GM19467 (cell line): Measurements from ENCODE around the gene GALNT13.

Source experiments
- ATAC-seq: cut with Tn5 transposase; IDR thresholded peaks from one replicate; pipeline ENCODE4 v1.9.1; 2021; ENCODE audit warnings: mild to moderate bottlenecking, moderate library complexity; ENCODE audit not compliant: unreplicated experiment

GALNT13 gene

DNA sequence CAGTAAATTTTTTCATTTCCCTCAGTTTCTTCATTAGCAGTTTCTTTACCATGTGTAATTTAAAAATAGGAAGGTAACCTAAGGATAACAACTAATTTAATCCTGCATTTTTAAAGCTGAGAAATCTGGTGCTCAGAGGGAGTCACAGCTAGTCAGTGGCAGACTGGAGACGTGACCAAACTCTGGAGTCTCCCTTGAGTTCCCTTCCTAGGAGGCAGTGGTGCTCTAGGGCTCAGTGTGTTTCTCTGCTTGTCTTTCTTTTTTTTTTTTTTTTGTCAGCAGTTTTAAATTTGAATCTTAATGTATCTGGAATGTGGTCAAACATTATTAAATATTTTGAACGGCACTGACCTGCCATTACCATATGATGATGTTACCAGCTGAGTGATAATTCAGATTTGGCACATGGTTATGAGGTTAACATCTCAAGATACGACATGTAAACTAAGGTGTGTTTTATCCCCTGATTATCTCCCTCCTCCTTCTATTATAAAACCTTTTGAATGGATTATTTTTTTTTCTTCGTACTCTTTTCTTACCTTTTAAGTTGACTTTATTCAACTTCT is 226.2 kb downstream of the GALNT13 start:
- ATAC-seq: no peak

- no peak for ATAC-seq
These were observed 249.0 kb downstream of the GALNT13 start for GRCh38 chr2:154120706-154121105.

GRCh38 chr2:154125891-154126290 is 254.2 kb downstream of the GALNT13 start:
- ATAC-seq: no peak

DNA sequence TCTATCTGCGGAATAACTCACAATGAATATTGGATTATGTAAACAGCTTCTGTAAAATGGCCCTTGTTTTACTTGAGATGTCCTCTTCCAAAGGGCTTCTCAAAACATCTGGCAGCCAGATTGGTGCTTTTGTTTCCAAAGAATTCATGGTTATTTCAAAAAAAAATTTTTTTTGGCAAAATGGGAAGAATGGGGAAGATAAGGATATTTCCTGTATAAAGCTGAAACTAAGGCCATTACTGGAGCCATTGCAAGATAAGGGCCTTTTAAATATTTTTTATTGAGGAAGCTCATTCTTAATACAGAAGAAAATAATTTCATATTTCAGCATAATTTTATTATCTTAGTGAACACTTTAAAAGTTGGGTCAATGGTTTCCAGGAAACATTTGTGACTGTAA is 259.1 kb downstream of the GALNT13 start:
- no peak for ATAC-seq

DNA sequence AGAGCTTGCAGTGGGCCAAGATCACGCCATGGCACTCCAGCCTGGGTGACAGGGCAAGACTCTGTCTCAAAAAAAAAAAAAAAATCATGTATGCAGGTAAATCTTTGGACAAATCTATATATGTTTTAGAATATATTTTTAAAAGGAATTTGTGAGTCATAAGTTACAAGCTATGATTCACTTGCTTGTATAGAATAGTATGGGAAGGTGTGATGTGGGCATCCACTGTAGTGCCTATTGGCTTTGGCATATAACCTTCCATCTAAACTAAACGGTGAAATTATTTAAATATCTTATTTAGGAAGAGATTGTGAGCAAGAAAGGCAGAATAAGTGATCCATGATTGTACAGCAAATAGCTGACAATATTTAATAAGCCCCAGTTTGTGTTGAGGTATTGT is 261.1 kb downstream of the GALNT13 start:
- no peak for ATAC-seq

- ATAC-seq: no peak
These were observed 262.1 kb downstream of the GALNT13 start for GRCh38 chr2:154133823-154134222.

DNA sequence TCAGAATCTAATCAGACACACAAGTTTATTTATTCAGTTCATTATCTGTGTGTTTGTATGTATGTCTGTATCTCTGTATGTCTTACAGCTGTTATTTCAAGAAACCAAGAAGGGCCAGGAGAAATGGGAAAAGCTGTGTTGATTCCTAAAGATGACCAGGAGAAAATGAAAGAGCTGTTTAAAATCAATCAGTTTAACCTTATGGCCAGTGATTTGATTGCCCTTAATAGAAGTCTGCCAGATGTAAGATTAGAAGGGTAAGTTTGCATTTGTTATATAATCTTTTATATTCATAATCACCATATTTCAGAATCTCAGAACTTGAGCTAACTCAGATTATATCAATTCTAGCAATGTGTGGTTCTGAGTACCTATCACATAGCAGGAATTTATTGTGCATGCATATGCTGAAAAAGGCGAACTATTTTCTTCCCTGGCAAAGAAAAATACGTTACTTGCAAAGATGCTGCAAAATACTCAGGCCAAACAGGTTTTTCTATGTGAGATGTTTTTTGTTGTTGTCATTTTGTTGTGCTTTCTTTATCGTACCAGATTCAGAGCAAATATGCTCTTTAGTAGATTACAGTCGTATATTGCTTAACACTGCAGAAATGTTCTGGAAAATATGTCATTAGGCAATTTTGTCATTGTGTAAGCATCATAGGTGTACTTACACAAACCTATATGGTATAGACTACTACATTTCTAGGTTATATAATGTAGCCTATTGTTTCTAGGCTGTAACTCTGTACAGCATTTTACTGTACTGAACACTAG is 268.7 kb downstream of the GALNT13 start:
- ATAC-seq: no peak

- no peak for ATAC-seq
These were observed 270.8 kb downstream of the GALNT13 start for GRCh38 chr2:154142480-154142879.

DNA sequence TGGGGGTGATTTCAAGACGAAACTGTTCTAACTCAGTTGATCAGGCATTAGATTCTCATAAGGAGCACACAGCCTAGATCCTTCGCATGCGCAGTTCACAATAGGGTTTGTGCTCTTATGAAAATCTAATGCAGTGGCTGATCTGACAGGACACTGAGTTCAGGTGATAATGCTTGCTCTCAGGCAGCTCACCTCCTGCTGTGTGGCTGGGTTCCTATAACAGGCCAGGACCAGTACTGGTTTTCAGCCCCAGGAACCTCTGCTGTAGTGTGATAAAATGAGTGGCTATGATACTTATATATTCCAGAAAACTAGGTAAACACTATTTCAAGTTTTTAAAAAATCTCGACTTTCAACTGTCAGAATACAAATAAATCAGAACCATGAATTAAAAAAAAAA is 271.4 kb downstream of the GALNT13 start:
- no peak for ATAC-seq

- ATAC-seq: no peak
These were observed 286.4 kb downstream of the GALNT13 start for GRCh38 chr2:154158101-154158500.

DNA sequence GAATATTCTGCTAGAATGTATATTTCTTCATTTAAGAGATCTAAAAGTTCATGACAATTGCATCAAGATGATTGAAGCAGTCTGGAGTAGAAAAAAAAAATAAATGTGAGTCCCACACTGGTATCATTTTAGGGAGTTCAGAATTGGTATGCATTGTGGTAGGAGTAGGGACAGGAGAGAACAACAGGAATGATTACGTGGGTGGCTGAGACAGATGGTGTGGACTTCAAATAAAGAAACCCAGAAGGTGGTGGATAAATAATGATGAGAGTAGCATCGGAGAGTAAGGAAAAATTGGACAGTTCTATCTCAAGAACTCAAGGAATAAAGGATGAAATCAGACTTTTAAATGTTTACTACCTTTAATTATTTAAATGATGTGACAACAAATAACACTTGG is 289.6 kb downstream of the GALNT13 start:
- ATAC-seq: no peak

- ATAC-seq: no peak
These were observed 298.7 kb downstream of the GALNT13 start for GRCh38 chr2:154170400-154170799.

DNA sequence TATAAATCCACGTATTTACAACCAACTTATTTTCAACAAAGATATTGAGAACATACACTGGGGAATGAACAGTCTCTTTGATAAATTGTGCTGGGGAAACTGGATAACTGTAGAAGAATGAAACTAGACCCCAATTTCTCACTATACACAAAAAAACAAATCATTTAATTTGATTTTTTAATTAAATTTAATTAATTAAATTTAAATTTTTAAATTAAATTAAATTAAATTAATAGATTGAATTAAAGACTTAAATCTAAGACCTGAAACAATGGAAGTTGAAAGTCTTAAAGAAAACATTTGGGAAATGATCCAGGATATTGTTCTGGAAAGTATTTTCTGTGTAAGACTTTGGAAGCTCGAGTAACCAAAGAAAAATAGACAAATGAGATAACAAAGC is 301.4 kb downstream of the GALNT13 start:
- ATAC-seq: no peak

DNA sequence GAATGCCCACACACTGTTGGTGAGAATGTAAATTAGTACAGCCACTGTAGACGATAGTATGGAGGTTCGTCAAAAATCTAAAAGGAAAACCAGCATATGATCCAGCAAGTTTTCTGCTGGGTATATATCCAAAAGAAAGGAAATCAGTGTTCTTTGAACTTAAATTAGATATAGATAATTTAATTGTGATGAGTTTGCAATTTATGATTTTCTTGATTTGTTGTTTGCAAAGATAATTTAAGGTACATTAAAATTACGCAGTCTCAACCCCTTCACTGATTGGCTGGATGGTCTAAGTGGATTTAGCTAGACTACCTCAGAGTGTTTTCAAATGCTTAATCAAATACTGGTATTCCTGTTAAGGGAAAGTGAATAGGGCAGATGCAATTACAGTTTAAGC is 302.2 kb downstream of the GALNT13 start:
- no peak for ATAC-seq

DNA sequence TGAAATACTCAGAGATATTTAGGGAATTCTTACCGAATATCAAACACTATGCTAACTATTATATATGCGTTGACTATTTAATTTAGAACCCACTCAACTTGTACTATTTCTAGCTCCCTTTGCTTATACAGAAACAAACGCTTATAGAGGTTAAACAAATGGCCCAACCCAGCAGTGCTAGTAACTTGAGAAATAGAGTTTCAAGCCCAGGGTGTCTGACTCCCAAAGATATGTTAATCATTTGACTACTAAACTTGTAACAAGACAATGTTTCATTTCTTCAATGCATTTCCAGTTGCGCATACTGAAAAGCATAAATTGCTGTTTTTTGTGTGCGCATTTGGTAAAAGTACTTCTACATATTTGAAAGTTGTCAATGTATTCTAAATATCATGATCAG is 310.3 kb downstream of the GALNT13 start:
- ATAC-seq: no peak

DNA sequence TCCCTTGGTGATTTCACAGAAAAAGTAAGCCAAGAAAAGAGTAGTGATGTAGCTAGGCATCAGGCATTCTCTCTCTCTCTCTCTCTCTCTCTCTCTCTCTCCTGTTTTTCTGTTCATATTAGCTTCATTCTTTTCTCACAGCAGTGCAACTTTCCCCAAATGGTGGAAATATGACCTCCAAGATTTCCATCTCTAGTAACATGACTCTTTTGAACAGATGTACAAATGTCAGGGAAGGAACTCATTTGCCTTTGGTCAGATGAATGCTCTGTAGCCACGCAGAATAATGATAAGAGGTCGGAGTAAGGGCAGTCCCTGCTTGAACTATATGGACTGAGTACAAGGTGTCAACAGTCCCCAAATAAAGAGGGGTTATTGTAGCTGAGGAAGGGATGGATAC is 316.2 kb downstream of the GALNT13 start:
- no peak for ATAC-seq

GRCh38 chr2:154189953-154190352 is 318.2 kb downstream of the GALNT13 start:
- ATAC-seq: no peak

DNA sequence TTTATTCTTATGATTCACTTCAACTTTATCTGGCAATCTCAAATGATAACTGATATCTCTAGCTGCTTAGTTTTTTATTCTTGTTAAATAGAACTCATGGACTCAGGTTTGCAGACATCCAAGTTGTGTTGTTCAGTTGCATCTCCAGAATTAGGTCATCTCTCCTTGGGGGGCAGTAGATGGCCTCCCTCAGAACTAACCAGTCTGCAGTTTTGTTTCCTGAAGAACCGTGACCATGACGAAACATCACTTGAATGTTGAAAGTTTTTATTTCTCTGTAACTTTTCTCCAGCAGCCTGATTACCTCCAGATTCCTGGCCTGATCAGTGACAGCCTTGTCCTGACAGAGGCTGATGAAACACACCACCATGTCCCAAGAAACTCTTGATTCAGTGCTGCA is 321.5 kb downstream of the GALNT13 start:
- ATAC-seq: no peak

GRCh38 chr2:154194909-154195643 is 323.4 kb downstream of the GALNT13 start:
- no peak for ATAC-seq

DNA sequence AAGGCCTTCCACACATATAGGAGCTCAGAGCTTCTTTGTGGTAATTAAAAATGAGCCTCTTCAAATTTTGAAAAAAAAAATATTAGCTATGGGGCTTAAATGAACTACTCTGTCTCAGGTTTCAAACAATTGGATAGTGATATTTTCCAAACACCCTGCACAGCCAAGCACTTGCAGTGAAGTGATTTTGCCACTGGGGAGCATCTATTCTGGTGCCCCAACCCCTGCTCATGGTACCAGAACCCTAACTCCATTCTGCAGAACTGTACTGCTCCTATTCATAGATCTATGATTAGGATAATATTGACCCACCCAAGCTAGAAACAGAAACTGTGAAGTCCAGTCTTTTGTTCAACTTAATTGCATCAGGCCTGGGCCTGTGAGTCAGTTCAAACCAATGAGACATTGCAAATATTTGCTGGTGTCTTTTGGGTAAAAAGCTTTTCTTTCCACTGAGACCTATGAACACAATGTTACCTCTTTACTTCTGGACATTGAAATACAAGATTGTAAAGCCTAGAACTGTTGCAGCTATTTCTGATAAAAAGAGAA is 324.0 kb downstream of the GALNT13 start:
- no peak for ATAC-seq

- ATAC-seq: no peak
These were observed 327.1 kb downstream of the GALNT13 start for GRCh38 chr2:154198866-154199265.

GRCh38 chr2:154203206-154203605 is 331.5 kb downstream of the GALNT13 start:
- no peak for ATAC-seq
